Measurements from ENCODE around the gene TNFRSF4. TPM values are rescaled to one million over a fixed set of nuclear protein-coding genes. Genes with fewer than 3 reads are reported as not detected.

The TNFRSF4 gene
- total RNA-seq, 2 experiments from 2014 or later: 1.1 TPM; not detected in 1

- no peak overlapping the region for H3K4me3 ChIP-seq (ENCODE audit: low read depth, low read length, poor library complexity, severe bottlenecking)
- ChIA-PET POLR2A (no interaction called here), CTCF (ENCODE audit: unreplicated experiment) (no interaction called here)
- H3K36me3 ChIP-seq (ENCODE audit: insufficient read depth, low read length): no peaks in the 10 kb centered on the region
- intact Hi-C loops (cut with micrococcal nuclease; ENCODE audit: unreplicated experiment): loop anchor here (10.0 kb wide), 1 partner anchor 203 kb away; no protein-coding TSS in a partner anchor
- H3K9me3 ChIP-seq (ENCODE audit: low read length): no peaks in the 10 kb centered on the region
- H3K4me1 ChIP-seq (ENCODE audit: insufficient read depth, low read length, poor library complexity, severe bottlenecking): peaks cover 8% of the 10 kb centered on the region
- no TSS peak for BruUV-seq (replicated peaks)
- no peaks in the 10 kb centered on the region for H4K20me1 ChIP-seq (ENCODE audit: insufficient read depth, low read length)
- no peaks in the 10 kb centered on the region for H3K9me2 ChIP-seq (ENCODE audit: insufficient read depth, low read length)
- no peak overlapping the region for H2AFZ ChIP-seq (ENCODE audit: low read length)
- H3K27ac ChIP-seq (ENCODE audit: low read depth, low read length, poor library complexity, severe bottlenecking): no peak overlapping the region
- peaks cover 18% of the 10 kb centered on the region for H3K79me2 ChIP-seq (ENCODE audit: insufficient read depth, low read depth, low read length)
- no peak for TF ChIP-seq EZH2phosphoT487 (IDR thresholded peaks at IDR 0.05; ENCODE audit: borderline replicate concordance, low read depth, low read length)
- no peak for TF ChIP-seq CTCF (conservative IDR thresholded peaks at IDR 0.05; ENCODE audit: low read length)
- no peak overlapping the region for H3K4me2 ChIP-seq (ENCODE audit: low read length)
- DNase-seq (ENCODE audit: low spot score): no peak
Observed at GRCh38 chr1:1237874-1238701, 24.1 kb upstream of the TNFRSF4 start.

GRCh38 chr1:1236945-1237873, 23.3 kb upstream of the TNFRSF4 start:
- intact Hi-C loops (cut with micrococcal nuclease; ENCODE audit: unreplicated experiment): loop anchor here (10.0 kb wide), 1 partner anchor 202 kb away; no protein-coding TSS in a partner anchor

More at GRCh38 chr1:1236945-1237873, 23.3 kb upstream of the TNFRSF4 start:
- Histone ChIP-seq H3K9me3 (ENCODE audit: low read length) (no peaks in the 10 kb centered on the region), H3K9me2 (ENCODE audit: insufficient read depth, low read length) (no peaks in the 10 kb centered on the region), H3K4me1 (ENCODE audit: insufficient read depth, low read length, poor library complexity, severe bottlenecking) (peaks cover 15% of the 10 kb centered on the region), H3K36me3 (ENCODE audit: insufficient read depth, low read length) (no peaks in the 10 kb centered on the region), H3K79me2 (ENCODE audit: insufficient read depth, low read depth, low read length) (peaks cover 23% of the 10 kb centered on the region), H3K4me2 (ENCODE audit: low read length) (no peak overlapping the region), H4K20me1 (ENCODE audit: insufficient read depth, low read length) (no peaks in the 10 kb centered on the region), H3K27ac (ENCODE audit: low read depth, low read length, poor library complexity, severe bottlenecking) (no peak overlapping the region), H3K4me3 (ENCODE audit: low read depth, low read length, poor library complexity, severe bottlenecking) (no peak overlapping the region), H2AFZ (ENCODE audit: low read length) (no peak overlapping the region)
- CTCF ChIA-PET (ENCODE audit: unreplicated experiment): no interaction called here
- no peak for DNase-seq (ENCODE audit: low spot score)
- POLR2A ChIA-PET: interaction anchor here (0.7 kb wide), 1 partner anchor 117 kb away, joined by 3 read pairs; no protein-coding TSS in a partner anchor
- TF ChIP-seq EZH2phosphoT487 (IDR thresholded peaks at IDR 0.05; ENCODE audit: borderline replicate concordance, low read depth, low read length) (no peak), CTCF (conservative IDR thresholded peaks at IDR 0.05; ENCODE audit: low read length) (no peak)
- BruUV-seq (replicated peaks): no TSS peak

All from OCI-LY7 (cell line).